ENCODE results near the gene PCBP4. TPM values are rescaled to one million over a fixed set of nuclear protein-coding genes. Genes with fewer than 3 reads are reported as not detected.

PCBP4 gene
- total RNA-seq, 2 donors from 2014 or later = 11.3 to 14.3 TPM

DNA sequence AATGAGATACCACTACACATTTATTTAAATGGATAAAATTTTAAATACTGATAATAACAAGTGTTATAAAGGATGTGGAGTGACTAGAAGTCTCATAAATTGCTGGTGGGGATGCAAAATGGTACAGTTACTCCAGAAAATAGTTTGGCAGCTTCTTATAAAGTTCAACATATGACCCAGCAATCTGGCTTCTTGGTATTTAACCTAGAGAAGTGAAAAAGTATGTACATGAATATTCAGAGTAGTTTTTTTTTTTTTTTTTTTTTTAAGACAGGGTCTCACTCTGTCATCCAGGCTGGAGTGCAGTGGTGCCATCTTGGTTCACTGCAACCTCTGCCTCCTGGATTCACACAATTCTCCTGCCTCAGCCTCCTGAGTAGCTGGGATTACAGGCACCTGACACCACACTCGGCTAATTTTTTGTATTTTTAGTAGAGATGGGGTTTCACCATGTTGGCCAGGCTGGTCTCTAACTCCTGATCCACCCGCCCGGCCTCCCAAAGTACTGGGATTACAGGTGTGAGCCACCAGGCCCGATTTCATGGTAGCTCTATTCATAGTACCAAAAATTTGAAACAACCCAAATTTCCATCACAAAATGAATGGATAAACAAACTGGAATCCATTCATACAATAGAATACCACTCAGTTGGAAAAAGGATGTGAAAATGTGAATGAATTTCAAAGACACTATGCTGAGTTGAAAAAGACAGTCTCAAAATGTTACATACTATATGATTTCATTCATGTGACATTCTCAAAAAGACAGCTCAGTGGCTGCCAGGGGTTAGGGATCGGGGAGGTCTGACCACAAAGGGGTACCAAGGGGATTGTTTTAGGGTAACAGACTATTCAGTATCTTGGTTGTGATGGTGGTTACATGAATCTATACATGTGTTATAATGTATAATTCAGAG, 39.9 kb downstream of the PCBP4 start:
- Mint-ChIP-seq H3K36me3 (peaks cover 0 to 6% of the 10 kb centered on the region in 2 donors), H3K9me3 (no peaks in the 10 kb centered on the region), H3K27ac (no peak overlapping the region)
- no peak for ATAC-seq
- DNase-seq (ENCODE audit: low spot score in 2 of 2) = no peak

DNA sequence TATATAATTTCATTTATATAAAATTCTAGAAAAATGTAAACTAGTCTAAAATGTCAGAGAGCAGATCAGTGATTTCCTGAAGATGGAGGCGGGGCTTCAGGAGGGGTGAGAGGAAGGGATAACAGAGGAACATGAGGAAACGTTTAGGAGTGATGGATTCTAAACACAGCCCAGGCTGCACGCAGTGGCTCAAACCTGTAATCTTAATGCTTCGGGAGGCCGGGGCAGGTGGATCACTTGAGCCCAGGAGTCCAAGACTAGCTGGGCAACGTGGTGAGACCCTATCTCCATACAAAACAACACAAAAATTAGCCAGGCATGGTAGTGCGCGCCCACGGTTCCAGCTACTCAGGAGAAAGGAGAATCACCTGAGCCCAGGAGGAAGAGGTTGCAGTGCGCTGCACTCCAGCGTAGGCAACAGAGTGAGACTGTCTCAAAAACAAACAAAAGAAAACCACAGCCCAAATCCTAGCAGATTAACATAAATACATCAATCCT, 46.1 kb downstream of the PCBP4 start:
- no peak for ATAC-seq
- H3K27ac Mint-ChIP-seq = no peak overlapping the region
- no peaks in the 10 kb centered on the region for H3K36me3 Mint-ChIP-seq
- H3K9me3 Mint-ChIP-seq = no peaks in the 10 kb centered on the region
- no peak for DNase-seq (ENCODE audit: low spot score in 2 of 2)

DNA sequence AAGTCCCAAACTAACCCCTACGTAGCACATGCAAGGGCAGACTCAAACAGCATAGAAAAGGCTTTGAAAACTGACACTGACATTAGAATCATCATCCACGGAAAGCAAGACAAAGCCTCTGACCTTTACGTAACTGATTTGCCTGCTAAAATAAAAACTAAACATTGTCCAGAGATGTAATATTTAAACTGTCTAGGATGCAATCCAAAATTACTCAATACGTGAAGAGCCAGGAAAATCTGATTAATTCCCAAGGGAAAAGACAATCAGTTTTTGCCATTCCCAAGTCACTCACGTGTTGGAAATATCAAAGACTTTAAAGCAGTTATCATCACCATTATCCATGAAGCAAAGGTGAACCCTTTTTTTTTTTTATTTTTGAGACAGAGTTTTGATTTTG, 50.8 kb downstream of the PCBP4 start:
- ATAC-seq (no peak), DNase-seq (ENCODE audit: low spot score in 2 of 2) (no peak)
- no peaks in the 10 kb centered on the region for H3K36me3 Mint-ChIP-seq
- H3K9me3 Mint-ChIP-seq = no peaks in the 10 kb centered on the region
- H3K27ac Mint-ChIP-seq = no peak overlapping the region

DNA sequence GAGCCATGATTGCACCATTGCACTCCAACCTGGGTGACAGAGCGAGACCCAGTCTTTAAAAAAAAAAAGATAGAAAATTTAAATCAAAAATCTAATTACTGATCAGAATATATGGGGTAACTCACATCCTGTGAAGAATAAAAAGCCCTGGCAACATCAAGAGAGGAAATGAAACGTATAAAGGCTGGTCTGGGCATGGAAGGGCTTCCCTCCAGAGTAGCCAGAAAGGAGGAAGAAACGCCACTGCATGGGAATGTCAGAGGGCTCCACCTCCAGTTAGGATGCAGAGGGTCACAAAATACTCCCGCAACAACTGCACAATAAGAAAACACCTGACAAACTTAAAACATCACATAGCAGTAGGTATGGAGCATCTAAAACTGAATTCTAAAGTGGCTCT, 59.2 kb downstream of the PCBP4 start:
- DNase-seq (ENCODE audit: low spot score in 2 of 2) = no peak
- Mint-ChIP-seq H3K27ac (no peak overlapping the region), H3K9me3 (peaks cover 16 to 35% of the 10 kb centered on the region in 2 donors), H3K36me3 (peaks cover 31 to 34% of the 10 kb centered on the region in 2 donors)
- ATAC-seq = no peak

Other genes with a start within 250 kb of the PCBP4 start
- not detected for gene IQCF6, start 188.2 kb downstream of the PCBP4 start, total RNA-seq
- not detected for gene IQCF2, start 105.8 kb downstream of the PCBP4 start, total RNA-seq
- not detected for gene IQCF5, start 91.9 kb downstream of the PCBP4 start, total RNA-seq
- gene IQCF1, start 64.1 kb downstream of the PCBP4 start, total RNA-seq = not detected
- gene RRP9, start 25.6 kb downstream of the PCBP4 start, total RNA-seq = 10 to 100 TPM; 23.6 to 33.0 TPM
- 10 to 100 TPM; 17.0 to 18.6 TPM for gene PARP3, start 25.1 kb downstream of the PCBP4 start, total RNA-seq
- gene GPR62, start 12.1 kb downstream of the PCBP4 start, total RNA-seq = not detected
- 10 to 100 TPM; 21.4 to 62.4 TPM for gene ABHD14B, start 6.6 kb upstream of the PCBP4 start, total RNA-seq
- 1 to 10 TPM; 7.7 to 9.0 TPM for gene ABHD14A, start 7.6 kb upstream of the PCBP4 start, total RNA-seq
- gene ACY1, start 16.1 kb upstream of the PCBP4 start, total RNA-seq = 10 to 100 TPM; 54.7 to 78.5 TPM
- gene RPL29, start 28.4 kb upstream of the PCBP4 start, total RNA-seq = 1,000 to 10,000 TPM; 1,489 to 1,761 TPM
- 10 to 100 TPM; 10.8 to 17.5 TPM for gene DUSP7, start 89.1 kb upstream of the PCBP4 start, total RNA-seq
- 10 to 100 TPM; 28.8 to 32.2 TPM for gene POC1A, start 187.0 kb upstream of the PCBP4 start, total RNA-seq
- 10 to 100 TPM; 56.1 to 72.0 TPM for gene ALAS1, start 230.7 kb upstream of the PCBP4 start, total RNA-seq